Activated CD8-positive, alpha-beta T cell treated with anti-CD3 and anti-CD28 coated beads, Interleukin-2, amount 10 ng/mL, durations not matched to agents 7 days and 5 days (primary cell): ENCODE measurements around the gene BRIP1. TPM values are rescaled to one million over a fixed set of nuclear protein-coding genes. Genes with fewer than 3 reads are reported as not detected.

Experiments used
- ATAC-seq: fragments of 150-1000 bp; cut with Tn5 transposase; one replicate; pipeline ENCODE4 v1.10.0; 2021; ENCODE audit warnings: moderate library complexity
- CTCF ChIA-PET: fragments of 350-600 bp; sonication (Branson Sonifier 250); formaldehyde crosslinking; loops from one replicate; lab custom pipeline; 2021; ENCODE audit warnings: antibody characterized with exemption; lab: Charles Lee
- POLR2A ChIA-PET: fragments of 350-600 bp; sonication (Branson Sonifier 250); formaldehyde crosslinking; loops from one replicate; lab custom pipeline; 2021; ENCODE audit warnings: antibody characterized with exemption; lab: Charles Lee
- DNase-seq: peaks from one replicate; pipeline ENCODE4 v3.0.0-alpha.2; 2020
- H3K27ac Mint-ChIP-seq: one replicate; pipeline ENCODE4 v1.8.0; 2021; ENCODE audit warnings: mild to moderate bottlenecking, mixed read lengths
- H3K27me3 Mint-ChIP-seq: one replicate; pipeline ENCODE4 v1.8.0; 2021; ENCODE audit warnings: low read depth, mixed read lengths
- H3K36me3 Mint-ChIP-seq: one replicate; pipeline ENCODE4 v1.8.0; 2021; ENCODE audit warnings: low read depth, mixed read lengths
- H3K4me1 Mint-ChIP-seq: one replicate; pipeline ENCODE4 v1.8.0; 2021; ENCODE audit warnings: low read depth, mixed read lengths
- H3K4me3 Mint-ChIP-seq: one replicate; pipeline ENCODE4 v1.8.0; 2021; ENCODE audit warnings: mild to moderate bottlenecking, mixed read lengths
- H3K9me3 Mint-ChIP-seq: one replicate; pipeline ENCODE4 v1.8.0; 2022; ENCODE audit warnings: mixed read lengths; ENCODE audit not compliant: insufficient read depth
- total RNA-seq, 2 experiments: library from RNA; stranded (reverse); gene quantifications; one replicate each; pipeline ENCODE4 v1.2.3, GENCODE V29; 2021

The BRIP1 gene
- total RNA-seq, 2 experiments from 2014 or later = 24.3 to 25.9 TPM

DNA sequence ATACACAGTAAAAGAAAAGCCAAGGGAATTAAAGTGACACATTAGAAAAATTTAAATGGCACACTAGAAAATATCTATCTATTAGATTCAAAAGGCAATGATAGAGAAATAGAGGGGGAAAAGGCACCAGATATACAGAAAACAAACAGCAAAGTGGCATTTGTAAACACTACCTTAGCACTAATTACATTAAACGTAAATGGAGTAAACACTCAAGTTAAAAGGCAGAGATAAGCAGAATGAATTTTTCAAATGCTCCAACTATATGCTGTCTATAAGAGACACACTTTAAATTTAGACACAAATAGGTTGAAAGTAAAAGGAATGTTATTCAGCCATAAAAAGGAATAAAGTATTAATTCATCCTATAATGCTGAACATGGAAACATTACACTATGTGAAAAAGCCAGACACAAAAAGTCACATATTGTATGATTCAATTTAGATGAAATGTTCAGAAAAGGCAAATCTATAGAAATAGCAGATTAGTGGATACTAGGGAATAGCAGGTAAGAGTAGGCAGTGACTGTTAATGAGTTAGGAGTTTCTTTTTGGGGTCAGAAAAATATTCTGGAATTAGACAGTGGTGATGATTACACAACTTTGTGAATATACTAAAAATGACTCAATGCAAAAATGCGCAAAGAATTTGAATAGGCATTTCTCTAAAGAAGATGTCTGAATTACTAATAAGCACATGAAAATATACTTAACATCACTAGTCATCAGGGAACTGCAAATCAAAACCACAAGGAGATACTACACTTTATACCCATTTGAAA, 92.4 kb downstream of the BRIP1 start:
- Mint-ChIP-seq H3K4me3 (no peak overlapping the region), H3K9me3 (peaks cover 20% of the 10 kb centered on the region), H3K36me3 (peaks cover 57% of the 10 kb centered on the region), H3K4me1 (peaks cover 1% of the 10 kb centered on the region), H3K27ac (no peak overlapping the region), H3K27me3 (no peaks in the 10 kb centered on the region)
- ChIA-PET CTCF (no interaction called here), POLR2A (no interaction called here)
- no peak for ATAC-seq
- DNase-seq = no peak

DNA sequence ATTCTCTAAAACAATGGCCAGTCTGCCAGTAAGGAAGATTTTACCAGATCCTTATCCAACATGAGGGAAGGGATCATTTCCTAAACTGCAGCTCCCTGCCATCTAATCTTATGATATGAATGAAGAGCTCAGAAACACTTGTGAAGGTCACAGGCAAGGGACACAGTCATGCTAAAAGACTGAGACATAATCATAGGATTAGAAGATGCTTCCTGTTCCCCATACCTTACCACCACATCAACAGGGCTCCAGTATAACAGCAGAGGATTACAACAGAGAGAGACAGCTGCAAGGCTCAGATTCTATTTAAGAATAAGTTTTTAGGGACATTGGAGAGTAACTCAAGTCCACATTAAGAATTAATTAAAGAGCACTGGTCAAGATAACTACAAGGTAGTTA, 93.3 kb downstream of the BRIP1 start:
- Mint-ChIP-seq H3K9me3 (peaks cover 20% of the 10 kb centered on the region), H3K36me3 (peaks cover 58% of the 10 kb centered on the region), H3K27me3 (no peaks in the 10 kb centered on the region), H3K4me3 (no peak overlapping the region), H3K4me1 (peaks cover 1% of the 10 kb centered on the region), H3K27ac (no peak overlapping the region)
- POLR2A ChIA-PET = no interaction called here
- CTCF ChIA-PET = no interaction called here
- DNase-seq (no peak), ATAC-seq (no peak)

DNA sequence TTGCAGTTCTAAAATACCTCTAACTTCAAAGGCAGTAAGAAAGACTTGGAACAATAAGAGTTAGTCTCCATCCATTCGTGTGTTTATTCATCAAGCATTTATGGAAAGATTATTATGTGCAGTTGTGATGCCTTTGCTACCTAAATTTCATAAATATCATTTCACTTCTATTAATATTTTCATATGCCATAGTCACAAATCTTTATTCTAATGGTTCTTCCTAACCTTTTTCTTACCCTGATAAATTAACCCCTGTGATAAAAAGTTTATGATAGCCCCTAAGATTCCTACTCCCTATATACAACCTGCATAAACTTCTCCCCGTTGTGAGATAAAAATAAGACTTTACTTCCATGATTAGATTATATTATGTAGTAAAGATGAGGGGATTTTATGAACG, 94.9 kb downstream of the BRIP1 start:
- H3K27ac Mint-ChIP-seq = no peak overlapping the region
- no peaks in the 10 kb centered on the region for H3K4me1 Mint-ChIP-seq
- CTCF ChIA-PET = no interaction called here
- no peak for DNase-seq
- peaks cover 20% of the 10 kb centered on the region for H3K9me3 Mint-ChIP-seq
- no peaks in the 10 kb centered on the region for H3K27me3 Mint-ChIP-seq
- POLR2A ChIA-PET = no interaction called here
- peaks cover 54% of the 10 kb centered on the region for H3K36me3 Mint-ChIP-seq
- no peak overlapping the region for H3K4me3 Mint-ChIP-seq
- no peak for ATAC-seq

DNA sequence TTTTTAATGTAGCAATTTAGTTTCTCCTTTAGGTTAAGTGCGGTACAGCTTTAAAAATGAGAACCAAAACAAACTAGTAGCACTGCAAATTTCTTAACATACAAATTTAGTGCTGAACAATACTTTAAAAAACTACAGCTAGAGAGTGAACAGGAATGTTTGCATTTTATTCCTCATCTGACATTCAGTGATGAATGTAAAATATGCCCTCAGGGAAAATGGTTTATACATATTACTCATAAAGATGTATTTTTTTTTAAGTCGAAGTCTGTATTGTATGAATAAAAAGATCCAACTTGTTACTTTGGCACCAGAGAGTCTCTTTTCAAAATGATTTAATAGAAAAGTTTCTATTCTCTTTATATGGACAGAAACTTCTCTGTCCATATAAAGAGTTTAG, 96.8 kb downstream of the BRIP1 start:
- DNase-seq (no peak), ATAC-seq (no peak)
- Mint-ChIP-seq H3K4me1 (no peaks in the 10 kb centered on the region), H3K4me3 (no peak overlapping the region), H3K9me3 (peaks cover 17% of the 10 kb centered on the region), H3K36me3 (peaks cover 60% of the 10 kb centered on the region), H3K27me3 (no peaks in the 10 kb centered on the region), H3K27ac (no peak overlapping the region)
- ChIA-PET CTCF (no interaction called here), POLR2A (no interaction called here)

DNA sequence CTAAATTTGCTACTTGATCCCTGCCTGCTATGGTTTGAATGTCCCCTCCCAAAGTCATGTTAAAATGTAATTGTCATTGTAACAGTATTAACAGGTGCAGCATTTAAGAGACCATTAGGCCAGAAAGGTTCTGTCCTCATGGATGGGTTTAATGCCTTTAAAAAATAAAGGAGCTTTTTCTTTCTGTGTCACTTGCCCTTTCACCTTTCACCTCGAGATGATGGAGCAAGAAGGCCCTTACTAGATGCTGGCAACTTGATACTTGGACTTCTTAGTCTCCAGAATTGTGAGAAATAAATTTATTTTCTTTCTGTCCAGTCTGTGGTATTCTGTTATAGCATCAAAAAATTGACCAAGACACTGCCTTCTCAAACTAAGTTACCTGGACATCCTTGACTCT, 98.5 kb downstream of the BRIP1 start:
- peaks cover 10% of the 10 kb centered on the region for H3K9me3 Mint-ChIP-seq
- DNase-seq (no peak), ATAC-seq (no peak)
- H3K36me3 Mint-ChIP-seq = peaks cover 62% of the 10 kb centered on the region
- ChIA-PET CTCF (no interaction called here), POLR2A (no interaction called here)
- no peaks in the 10 kb centered on the region for H3K27me3 Mint-ChIP-seq
- no peak overlapping the region for H3K27ac Mint-ChIP-seq
- H3K4me1 Mint-ChIP-seq = no peaks in the 10 kb centered on the region
- no peak overlapping the region for H3K4me3 Mint-ChIP-seq

DNA sequence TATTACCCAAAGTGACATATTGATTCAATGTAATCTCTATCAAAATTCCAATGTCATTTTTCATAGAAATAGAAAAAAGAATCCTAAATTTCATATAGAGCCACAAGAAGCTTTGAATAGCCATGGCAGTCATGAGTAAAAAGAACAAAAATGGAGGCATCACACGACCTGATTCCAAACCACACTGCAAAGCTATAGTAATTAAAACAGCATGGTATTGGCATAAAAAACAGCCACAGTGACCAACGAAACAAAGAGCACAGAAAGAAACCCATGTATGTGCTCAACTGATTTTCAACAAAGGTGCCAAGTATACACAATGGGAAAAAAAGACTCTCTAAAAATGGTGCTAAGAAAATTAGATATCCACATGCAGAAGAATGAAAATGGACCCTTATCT, 101.5 kb downstream of the BRIP1 start:
- no peak overlapping the region for H3K4me3 Mint-ChIP-seq
- POLR2A ChIA-PET = no interaction called here
- H3K27ac Mint-ChIP-seq = no peak overlapping the region

DNA sequence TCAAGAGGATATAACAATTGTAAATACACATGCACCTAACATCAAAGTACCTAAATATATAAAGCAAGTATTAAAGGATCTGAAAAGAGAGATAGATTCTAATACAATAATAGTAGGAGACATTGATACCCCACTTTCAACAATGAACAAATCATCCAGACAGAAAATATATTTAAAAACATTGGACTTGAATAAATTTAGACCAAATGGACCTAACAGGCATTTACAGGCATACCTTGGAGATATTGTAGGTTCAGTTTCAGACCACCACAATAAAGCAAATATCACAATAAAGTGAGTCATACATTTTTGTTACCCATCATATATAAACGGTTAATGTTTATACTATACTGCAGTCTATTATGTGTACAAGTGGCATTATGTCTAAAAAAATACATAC, 104.0 kb downstream of the BRIP1 start:
- Mint-ChIP-seq H3K4me1 (peaks cover 14% of the 10 kb centered on the region), H3K27ac (no peak overlapping the region), H3K36me3 (peaks cover 66% of the 10 kb centered on the region), H3K27me3 (no peaks in the 10 kb centered on the region), H3K9me3 (peaks cover 13% of the 10 kb centered on the region), H3K4me3 (no peak overlapping the region)
- ATAC-seq (no peak), DNase-seq (no peak)
- CTCF ChIA-PET = no interaction called here
- POLR2A ChIA-PET = no interaction called here

More for the DNA sequence above, 101.5 kb downstream of the BRIP1 start:
- CTCF ChIA-PET = no interaction called here
- H3K36me3 Mint-ChIP-seq = peaks cover 54% of the 10 kb centered on the region
- no peak for DNase-seq
- H3K4me1 Mint-ChIP-seq = peaks cover 14% of the 10 kb centered on the region
- H3K9me3 Mint-ChIP-seq = peaks cover 13% of the 10 kb centered on the region
- ATAC-seq = no peak
- H3K27me3 Mint-ChIP-seq = no peaks in the 10 kb centered on the region

DNA sequence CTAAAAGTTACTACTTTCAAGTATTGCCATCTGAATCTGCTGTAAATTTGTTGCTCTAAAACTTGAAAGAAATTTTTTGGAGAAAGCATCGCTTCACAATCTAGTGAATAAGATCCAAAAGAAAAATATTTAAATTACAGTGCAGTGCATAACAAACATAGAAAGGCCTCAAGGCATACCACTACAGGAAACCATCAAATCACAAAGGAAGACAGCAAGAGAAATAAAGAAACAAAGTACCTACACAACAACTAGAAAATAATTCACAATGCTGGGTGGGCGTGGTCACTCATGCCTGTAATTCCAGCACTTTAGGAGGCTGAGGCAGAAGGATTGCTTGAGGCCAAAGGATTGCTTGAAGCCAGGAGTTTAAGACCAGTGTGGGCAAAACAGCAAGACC, 104.9 kb downstream of the BRIP1 start:
- CTCF ChIA-PET = no interaction called here
- no peak for ATAC-seq

DNA sequence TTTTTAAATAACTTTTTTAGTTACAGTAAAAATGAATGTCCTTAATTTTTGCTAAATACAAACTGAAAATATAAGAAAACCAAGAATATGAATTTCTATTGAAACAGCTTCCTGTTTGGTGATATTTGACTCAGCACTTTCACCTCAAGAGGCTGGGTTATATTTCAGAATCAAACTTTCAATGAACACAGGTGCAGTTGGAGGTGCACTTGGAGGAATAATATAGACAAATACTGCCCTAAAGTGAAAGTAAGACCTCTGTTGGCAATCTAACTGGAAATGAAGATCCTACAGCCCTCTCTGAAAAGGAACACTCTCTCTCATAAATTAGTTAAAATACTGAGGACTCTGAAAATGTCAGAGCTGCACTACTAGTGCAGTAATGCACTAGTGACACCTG, 106.2 kb downstream of the BRIP1 start:
- ChIA-PET CTCF (no interaction called here), POLR2A (no interaction called here)
- ATAC-seq (no peak), DNase-seq (no peak)
- Mint-ChIP-seq H3K27ac (peak overlapping the region; percentile 26), H3K27me3 (no peaks in the 10 kb centered on the region), H3K36me3 (peaks cover 48% of the 10 kb centered on the region), H3K9me3 (peaks cover 13% of the 10 kb centered on the region), H3K4me3 (no peak overlapping the region), H3K4me1 (peaks cover 14% of the 10 kb centered on the region)

More for the DNA sequence above, 104.9 kb downstream of the BRIP1 start:
- H3K4me3 Mint-ChIP-seq = no peak overlapping the region
- H3K4me1 Mint-ChIP-seq = peaks cover 14% of the 10 kb centered on the region
- no peak overlapping the region for H3K27ac Mint-ChIP-seq
- no peaks in the 10 kb centered on the region for H3K27me3 Mint-ChIP-seq
- peaks cover 60% of the 10 kb centered on the region for H3K36me3 Mint-ChIP-seq
- no peak for DNase-seq
- POLR2A ChIA-PET = no interaction called here
- H3K9me3 Mint-ChIP-seq = peaks cover 13% of the 10 kb centered on the region

DNA sequence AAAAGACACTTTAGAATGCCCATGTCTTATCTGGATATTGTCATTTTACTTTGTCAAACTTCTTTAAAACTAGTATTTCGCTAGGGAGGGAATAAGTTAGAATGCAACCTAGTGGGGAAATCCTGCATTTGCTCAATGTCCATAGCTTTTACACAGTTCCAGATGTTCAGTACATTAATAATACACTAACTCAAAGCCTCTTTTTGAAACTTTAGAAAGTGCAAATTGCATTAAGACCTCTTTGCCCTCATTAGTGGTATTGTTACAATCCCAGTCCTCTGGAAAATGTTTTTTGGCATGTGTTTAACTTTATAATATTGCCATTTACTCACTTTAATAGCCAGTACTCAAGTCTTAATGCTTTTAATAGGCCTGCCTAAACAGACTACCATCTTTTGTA, 106.8 kb downstream of the BRIP1 start:
- no peaks in the 10 kb centered on the region for H3K27me3 Mint-ChIP-seq
- peaks cover 42% of the 10 kb centered on the region for H3K36me3 Mint-ChIP-seq
- DNase-seq (no peak), ATAC-seq (no peak)
- POLR2A ChIA-PET = no interaction called here
- CTCF ChIA-PET = no interaction called here
- H3K4me1 Mint-ChIP-seq = peaks cover 14% of the 10 kb centered on the region
- peaks cover 9% of the 10 kb centered on the region for H3K9me3 Mint-ChIP-seq
- no peak overlapping the region for H3K27ac Mint-ChIP-seq
- H3K4me3 Mint-ChIP-seq = no peak overlapping the region

DNA sequence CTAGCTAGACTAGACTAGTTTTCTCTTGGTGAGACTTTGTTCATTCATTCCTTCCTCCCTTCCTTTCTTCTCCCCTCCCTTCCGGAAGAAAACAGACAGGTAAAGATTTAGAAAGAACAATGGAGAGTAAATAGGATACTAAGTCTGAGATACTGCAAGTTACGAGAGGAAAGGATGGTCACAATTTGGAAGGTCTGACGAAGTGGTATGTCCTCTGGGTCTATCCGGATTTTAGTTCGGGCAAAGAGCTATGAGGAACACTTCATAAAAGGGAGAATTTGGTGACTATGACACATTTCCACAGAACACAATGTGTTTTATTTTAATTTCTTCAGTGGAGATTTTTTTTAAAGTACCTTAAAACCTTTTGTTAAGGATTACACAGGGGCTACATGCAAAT, 107.7 kb downstream of the BRIP1 start:
- Mint-ChIP-seq H3K9me3 (peaks cover 6% of the 10 kb centered on the region), H3K4me1 (peaks cover 20% of the 10 kb centered on the region), H3K27ac (no peak overlapping the region), H3K36me3 (peaks cover 34% of the 10 kb centered on the region), H3K4me3 (no peak overlapping the region), H3K27me3 (no peaks in the 10 kb centered on the region)
- DNase-seq = no peak
- no peak for ATAC-seq
- CTCF ChIA-PET = no interaction called here
- POLR2A ChIA-PET = interaction anchor here (0.6 kb wide), 1 partner anchor 42 kb away, joined by 3 read pairs; no protein-coding TSS in a partner anchor

DNA sequence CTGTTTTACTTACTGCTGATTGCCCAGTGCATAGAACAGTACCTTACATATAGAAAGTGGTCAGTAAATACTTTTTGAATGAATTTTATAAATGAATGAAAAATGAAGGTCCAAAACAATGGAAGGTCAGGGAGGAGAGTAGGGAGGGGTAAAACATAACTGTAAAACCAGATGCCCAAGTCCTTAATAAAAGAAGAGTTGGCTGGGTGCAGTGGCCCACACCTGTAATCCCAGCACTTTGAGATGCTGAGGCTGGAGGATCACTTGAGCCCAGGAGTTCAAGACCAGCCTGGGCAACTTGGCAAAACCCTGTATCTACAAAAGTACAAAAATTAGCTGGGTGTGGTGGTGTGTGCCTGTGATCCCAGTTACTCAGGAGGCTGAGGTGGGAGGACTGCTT, 108.2 kb downstream of the BRIP1 start:
- Mint-ChIP-seq H3K9me3 (peaks cover 5% of the 10 kb centered on the region), H3K27ac (no peak overlapping the region), H3K4me1 (peaks cover 23% of the 10 kb centered on the region), H3K4me3 (no peak overlapping the region), H3K36me3 (peaks cover 29% of the 10 kb centered on the region), H3K27me3 (no peaks in the 10 kb centered on the region)
- CTCF ChIA-PET = no interaction called here
- no peak for ATAC-seq
- DNase-seq = no peak
- POLR2A ChIA-PET = interaction anchor here (0.6 kb wide), 1 partner anchor 41 kb away, joined by 3 read pairs; no protein-coding TSS in a partner anchor
